ENCODE data around the gene KCNMB1.

KCNMB1 gene

DNA sequence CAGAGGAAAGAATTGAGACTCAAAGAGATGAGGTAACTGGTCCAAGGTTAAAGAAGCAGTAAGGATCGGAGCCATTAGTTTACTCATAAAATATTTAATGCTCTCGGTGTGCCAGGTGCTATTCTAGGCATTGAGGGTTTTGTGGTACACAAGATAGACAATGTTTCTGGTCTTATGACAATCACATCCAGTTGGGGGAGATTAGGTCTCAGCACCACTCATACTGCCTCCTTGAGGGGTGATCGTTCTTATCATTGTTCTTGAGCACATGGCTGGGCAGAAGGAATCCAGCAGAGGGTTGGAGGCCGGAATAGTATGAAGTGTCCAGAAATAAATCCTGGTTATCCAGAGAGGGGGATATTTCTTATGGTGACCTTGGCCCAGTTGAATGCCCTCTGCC, 50.9 kb downstream of the KCNMB1 start:
- DNase-seq: no peak

DNA sequence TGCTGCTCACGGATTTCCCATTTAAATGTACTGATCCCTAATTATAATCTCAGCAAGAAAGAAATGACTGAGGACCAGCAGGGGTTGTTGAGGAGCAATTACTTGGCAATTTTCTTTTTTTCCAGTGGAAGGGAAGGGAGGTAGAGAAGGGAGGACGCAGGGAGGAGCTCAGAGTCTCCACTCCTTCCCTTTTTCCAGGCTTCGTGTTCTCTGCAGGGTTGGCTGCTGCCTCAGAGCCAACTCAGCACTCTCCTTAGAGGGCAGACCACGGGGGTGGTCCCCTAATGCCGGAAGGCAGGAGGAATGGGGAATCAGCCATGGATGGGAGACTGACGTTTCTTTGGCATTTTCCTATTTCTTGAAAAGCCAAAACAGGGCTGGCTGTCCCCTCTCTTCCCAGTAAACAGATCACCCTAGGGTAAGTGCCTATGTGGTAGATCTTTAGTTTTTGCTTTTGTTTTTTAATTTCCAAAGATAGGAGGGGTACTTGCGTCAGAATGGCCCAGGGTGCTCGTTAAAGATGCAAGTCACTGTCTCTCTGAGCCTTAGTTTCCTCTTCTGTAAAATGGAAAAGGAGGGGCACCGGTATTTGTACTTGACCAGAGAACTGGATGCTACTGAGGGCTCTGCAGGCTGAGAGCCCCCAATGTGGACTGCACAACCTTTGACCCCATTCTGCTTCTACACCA, 52.0 kb downstream of the KCNMB1 start:
- no peak for DNase-seq

DNA sequence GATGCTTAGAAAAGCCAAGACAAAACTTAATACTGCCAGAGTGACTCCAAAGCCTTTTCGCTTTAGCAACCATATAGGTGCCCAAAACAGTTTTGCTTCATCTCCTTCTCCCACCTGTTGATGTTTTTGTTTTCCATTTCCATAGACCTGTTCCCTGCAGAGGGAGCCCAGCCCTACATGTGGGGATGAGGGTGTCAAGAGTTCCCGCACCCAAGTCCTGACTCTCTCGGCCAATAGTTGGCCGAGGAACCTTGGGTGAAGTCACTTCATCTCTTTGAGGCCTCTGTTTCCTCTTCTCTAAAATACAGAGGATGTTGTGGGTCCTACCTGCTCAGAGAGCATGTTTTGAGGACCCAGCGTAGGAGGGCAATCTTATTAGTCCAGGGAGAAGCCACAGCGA, 53.1 kb downstream of the KCNMB1 start:
- DNase-seq: no peak

DNA sequence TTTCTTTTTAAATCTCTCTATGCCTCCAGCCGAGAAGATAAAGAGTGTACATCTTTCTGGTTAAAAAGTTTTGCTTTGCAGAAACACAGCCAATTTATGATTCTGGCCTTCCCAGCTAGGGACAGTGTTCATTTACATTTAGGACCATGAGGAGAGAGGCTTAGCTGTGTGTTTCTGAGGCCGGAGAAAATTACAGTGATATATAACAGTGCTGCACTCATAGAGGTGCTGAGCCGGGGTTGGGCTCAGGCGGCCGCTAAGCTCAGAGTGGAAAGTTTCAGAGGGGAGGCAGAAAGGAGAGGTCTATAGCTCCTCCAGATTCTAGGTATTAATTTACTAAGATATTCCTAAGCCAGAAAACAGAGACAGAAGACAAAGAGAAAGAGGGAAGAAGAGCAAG, 54.5 kb downstream of the KCNMB1 start:
- no peak for DNase-seq

DNA sequence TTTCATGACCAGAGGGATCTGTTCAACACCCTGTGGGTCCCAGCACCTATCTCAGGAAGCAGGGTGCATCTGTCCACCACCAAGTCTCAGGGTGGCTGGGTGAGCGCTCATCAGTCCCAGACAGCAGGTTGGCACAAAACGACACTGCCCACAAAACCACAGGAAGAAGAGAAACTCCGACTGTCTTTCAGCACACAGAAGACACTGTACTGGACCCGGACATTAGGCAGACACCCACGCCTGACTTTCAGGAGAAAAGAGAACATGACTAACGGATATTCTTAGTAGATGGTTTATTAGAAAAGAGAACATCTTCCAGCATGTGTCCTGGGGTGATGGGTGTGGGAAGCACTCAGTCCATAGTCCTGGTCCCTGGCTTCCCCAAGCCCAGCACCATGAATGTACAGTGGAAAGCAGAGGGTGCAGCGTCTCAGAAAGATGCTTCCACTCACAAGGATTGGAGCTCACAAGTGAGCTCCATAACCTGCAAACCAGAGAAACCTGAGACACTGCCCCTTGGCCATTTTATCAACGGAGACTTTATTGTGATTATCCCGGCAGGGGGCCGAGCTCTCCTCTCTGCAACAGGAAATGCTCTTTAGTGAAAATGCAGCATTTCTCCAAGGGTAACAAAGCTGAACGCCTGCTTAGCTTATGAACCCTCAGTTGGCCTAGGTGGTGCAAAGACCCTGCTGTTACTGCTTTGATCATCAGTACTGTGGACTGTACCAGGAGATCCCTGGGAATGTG, 55.8 kb downstream of the KCNMB1 start:
- DNase-seq: no peak

DNA sequence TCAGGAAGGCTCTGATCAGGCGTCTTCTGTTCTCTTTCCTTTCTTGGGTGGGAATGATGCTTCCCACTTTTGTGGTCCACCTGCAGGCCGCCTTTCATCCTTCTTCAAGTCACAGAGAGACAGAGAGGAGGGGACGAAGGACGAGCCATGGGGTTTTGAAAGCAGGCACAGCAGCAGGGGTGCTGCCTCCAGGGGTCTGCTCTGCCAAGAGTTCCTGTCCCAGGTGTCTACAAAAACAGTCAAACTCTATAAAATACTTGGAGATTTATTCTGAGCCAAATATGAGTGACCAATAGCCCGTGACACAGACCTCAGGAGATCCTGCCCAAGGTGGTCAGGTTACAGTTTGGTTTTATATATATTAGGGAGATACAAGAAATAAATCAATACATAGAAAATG, 57.1 kb downstream of the KCNMB1 start:
- DNase-seq: no peak

DNA sequence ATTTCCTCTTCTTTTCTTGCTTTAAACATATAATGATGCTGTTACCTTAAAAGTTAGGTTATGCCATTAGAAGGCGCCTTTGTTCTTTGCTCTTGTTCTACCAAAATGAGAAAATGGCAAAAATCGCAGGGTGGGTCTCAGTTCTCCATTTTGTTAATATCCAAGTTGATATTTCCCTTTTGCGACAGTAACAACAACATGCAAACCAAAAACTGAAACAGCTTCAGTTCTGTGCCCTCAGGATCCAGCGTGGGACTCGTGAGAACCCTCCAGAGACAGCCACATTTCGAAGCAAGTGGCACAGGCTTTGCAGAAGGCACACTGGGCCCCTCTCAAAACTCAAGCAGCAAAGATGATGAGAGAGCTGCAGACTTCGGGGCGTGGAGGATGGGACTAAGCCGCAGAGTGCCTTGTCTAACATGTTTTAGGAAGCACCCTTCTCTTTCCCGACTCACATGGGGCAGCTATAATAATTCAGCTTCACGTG, 58.6 kb downstream of the KCNMB1 start:
- no peak for DNase-seq

DNA sequence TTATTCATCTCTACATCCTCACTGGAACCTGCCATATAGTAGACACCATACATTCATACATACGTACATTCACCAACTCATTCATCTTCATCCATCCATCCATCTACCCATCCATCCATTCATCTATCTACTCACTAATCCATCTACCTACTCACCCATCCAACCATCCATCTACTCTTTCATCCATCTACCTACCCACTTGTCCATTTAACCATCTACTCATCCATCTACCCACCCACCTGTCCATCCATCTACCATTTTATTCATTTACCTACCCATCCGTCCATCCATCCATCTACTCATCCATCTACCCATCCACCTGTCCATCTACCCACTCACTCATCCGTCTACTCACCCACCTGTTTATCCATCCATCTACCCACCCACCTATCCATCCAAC, 59.6 kb downstream of the KCNMB1 start:
- no peak for DNase-seq

DNA sequence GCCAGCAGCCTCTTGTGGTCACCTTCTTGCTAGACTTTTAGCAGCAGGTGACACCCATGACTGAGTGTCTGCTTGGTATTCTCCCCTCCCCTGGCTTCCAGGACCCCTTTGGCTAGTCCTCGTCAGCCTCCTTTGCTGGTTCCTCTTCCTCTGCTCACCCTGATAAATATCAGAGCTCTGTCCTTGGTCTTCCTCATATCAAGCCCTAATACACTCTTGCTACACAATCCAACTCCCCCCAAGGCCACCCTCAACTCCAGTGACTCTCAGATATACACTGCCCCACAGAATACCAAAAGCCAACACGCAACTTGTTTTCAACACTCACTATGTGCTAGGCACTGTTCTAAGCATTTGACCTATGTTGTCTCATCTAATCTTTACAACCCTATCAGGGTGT, 61.3 kb downstream of the KCNMB1 start:
- DNase-seq: no peak

DNA sequence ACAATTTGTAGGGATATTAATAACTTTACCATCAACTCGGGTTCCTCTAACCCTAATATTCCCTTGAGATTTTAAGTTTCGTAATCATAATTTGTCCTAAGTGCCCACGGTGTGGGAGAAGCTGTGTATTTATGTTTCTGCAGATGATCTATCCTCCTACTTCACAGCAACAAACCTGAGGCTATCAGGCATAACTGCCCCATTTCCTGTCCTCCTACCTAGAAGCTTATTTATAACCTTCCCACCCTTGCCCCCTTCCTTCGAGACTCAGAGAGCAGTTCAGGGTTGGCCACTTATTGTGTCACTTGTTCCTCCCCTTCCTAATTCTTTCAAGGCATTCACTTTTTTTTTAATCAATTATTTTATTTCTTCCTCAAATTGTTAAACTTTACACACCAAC, 62.0 kb downstream of the KCNMB1 start:
- no peak for DNase-seq
